ENCODE results near the gene CFAP46. TPM values are rescaled to one million over a fixed set of nuclear protein-coding genes. Genes with fewer than 3 reads are reported as not detected.

Gene CFAP46
- total and polyA plus RNA-seq, 9 of the 15 experiments (the other 6 are each of a cell fraction or from before 2014, with no cell fraction given): not detected

GRCh38 chr10:132865851-132866600 is 76.3 kb downstream of the CFAP46 start (continued):
- TF ChIP-seq CHD7 (IDR thresholded peaks at IDR 0.05; ENCODE audit: low read depth, low read length) (no peak), GATAD2A (IDR thresholded peaks at IDR 0.05) (no peak), ZNF77 (CRISPR knock-in tag; IDR thresholded peaks at IDR 0.05) (no peak), BDP1 (IDR thresholded peaks at IDR 0.05; ENCODE audit: insufficient read depth, insufficient read length) (no peak), ZNF551 (CRISPR knock-in tag; IDR thresholded peaks at IDR 0.05) (no peak), HNRNPH1 (optimal IDR thresholded peaks at IDR 0.05; ENCODE audit: low read depth, low read length) (no peak), ZBED1 (IDR thresholded peaks at IDR 0.05) (no peak)
- TF ChIP-seq, protein P1, sequence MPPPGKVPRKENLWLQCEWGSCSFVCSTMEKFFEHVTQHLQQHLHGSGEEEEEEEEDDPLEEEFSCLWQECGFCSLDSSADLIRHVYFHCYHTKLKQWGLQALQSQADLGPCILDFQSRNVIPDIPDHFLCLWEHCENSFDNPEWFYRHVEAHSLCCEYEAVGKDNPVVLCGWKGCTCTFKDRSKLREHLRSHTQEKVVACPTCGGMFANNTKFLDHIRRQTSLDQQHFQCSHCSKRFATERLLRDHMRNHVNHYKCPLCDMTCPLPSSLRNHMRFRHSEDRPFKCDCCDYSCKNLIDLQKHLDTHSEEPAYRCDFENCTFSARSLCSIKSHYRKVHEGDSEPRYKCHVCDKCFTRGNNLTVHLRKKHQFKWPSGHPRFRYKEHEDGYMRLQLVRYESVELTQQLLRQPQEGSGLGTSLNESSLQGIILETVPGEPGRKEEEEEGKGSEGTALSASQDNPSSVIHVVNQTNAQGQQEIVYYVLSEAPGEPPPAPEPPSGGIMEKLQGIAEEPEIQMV (tag; conservative IDR thresholded peaks at IDR 0.05; ENCODE audit: low read depth): no peak
